NB4 (cell line): ENCODE results near the gene PCDHGA4.

Experiments used
- CTCF ChIP-seq: IDR thresholded peaks from one replicate; pipeline ENCODE4 v1.5.1; 2012; ENCODE audit warnings: low read depth, low read length
- MAX ChIP-seq: IDR thresholded peaks from 2 replicates; pipeline ENCODE4 v1.6.1; 2011; ENCODE audit warnings: low read depth, low read length
- POLR2A ChIP-seq: IDR thresholded peaks from 2 replicates; pipeline ENCODE4 v1.6.1; 2011; ENCODE audit warnings: mild to moderate bottlenecking; ENCODE audit not compliant: insufficient read length; ENCODE audit errors: extremely low read depth

GRCh38 chr5:141319202-141319601 is 35.6 kb upstream of the PCDHGA4 start:
- no peak for TF ChIP-seq CTCF
- no peak for TF ChIP-seq POLR2A
- TF ChIP-seq MAX: no peak
